OCI-LY1 (cell line): Measurements from ENCODE around the gene PACSIN2.

Experiments
- H2AFZ ChIP-seq: fragments of 200-600 bp; sonication (generic), shearing (Covaris generic); 2 replicates; pipeline ENCODE4 v1.6.0; 2014; ENCODE audit warnings: antibody characterized with exemption, mild to moderate bottlenecking, low read length
- H3F3A ChIP-seq: fragments of 200-600 bp; sonication (generic), shearing (Covaris generic); 2 replicates; pipeline ENCODE4 v1.6.0; 2014; ENCODE audit warnings: mild to moderate bottlenecking, antibody characterized with exemption, low read length, moderate library complexity; ENCODE audit not compliant: insufficient read depth
- H3K27ac ChIP-seq: fragments of 200-600 bp; sonication (generic); 2 replicates; pipeline ENCODE4 v1.5.1; 2014; ENCODE audit warnings: low read length, mixed run types, mild to moderate bottlenecking, low read depth; ENCODE audit not compliant: poor library complexity, severe bottlenecking
- H3K27me3 ChIP-seq: fragments of 200-600 bp; sonication (generic); 2 replicates; pipeline ENCODE4 v1.6.0; 2014; ENCODE audit warnings: antibody characterized with exemption, mild to moderate bottlenecking, low read length, moderate library complexity; ENCODE audit not compliant: insufficient read depth
- H3K36me3 ChIP-seq: fragments of 200-600 bp; sonication (generic); 2 replicates; pipeline ENCODE4 v1.6.1; 2014; ENCODE audit warnings: mild to moderate bottlenecking, antibody characterized with exemption, low read length, moderate library complexity, mixed read lengths; ENCODE audit not compliant: insufficient read depth
- H3K4me1 ChIP-seq: fragments of 200-600 bp; sonication (generic); 2 replicates; pipeline ENCODE4 v1.5.1; 2014; ENCODE audit warnings: mild to moderate bottlenecking, low read length, moderate library complexity; ENCODE audit not compliant: insufficient read depth, severe bottlenecking
- H3K4me2 ChIP-seq: fragments of 200-600 bp; sonication (generic), shearing (Covaris generic); 2 replicates; pipeline ENCODE4 v1.6.1; 2014; ENCODE audit warnings: low read length
- H3K4me3 ChIP-seq: fragments of 200-600 bp; sonication (generic); 2 replicates; pipeline ENCODE4 v1.5.1; 2014; ENCODE audit warnings: low read length, low read depth, mild to moderate bottlenecking, mixed read lengths; ENCODE audit not compliant: poor library complexity, severe bottlenecking
- H3K79me2 ChIP-seq: fragments of 200-600 bp; shearing (Covaris generic); 2 replicates; pipeline ENCODE4 v1.6.1; 2016; ENCODE audit warnings: mixed run types, low read length, mixed read lengths; ENCODE audit not compliant: insufficient read depth
- H3K9ac ChIP-seq: fragments of 200-600 bp; sonication (generic), shearing (Covaris generic); 2 replicates; pipeline ENCODE4 v1.6.1; 2014; ENCODE audit warnings: mild to moderate bottlenecking, low read length, mixed read lengths
- H3K9me2 ChIP-seq: fragments of 200-600 bp; sonication (generic), shearing (Covaris generic); 2 replicates; pipeline ENCODE4 v1.6.1; 2014; ENCODE audit warnings: low read depth, mild to moderate bottlenecking, low read length, mixed read lengths
- H3K9me3 ChIP-seq: fragments of 200-600 bp; shearing (Covaris generic); 2 replicates; pipeline ENCODE4 v1.6.1; 2014; ENCODE audit warnings: low read length, mixed read lengths
- H4K20me1 ChIP-seq: fragments of 200-600 bp; sonication (generic), shearing (Covaris generic); 2 replicates; pipeline ENCODE4 v1.6.0; 2016; ENCODE audit warnings: mild to moderate bottlenecking, low read length; ENCODE audit not compliant: insufficient read depth
- CTCF ChIP-seq: fragments of 200-600 bp; sonication (generic), shearing (Covaris generic); IDR thresholded peaks from 2 replicates; pipeline ENCODE4 v1.5.1; 2017; ENCODE audit warnings: mild to moderate bottlenecking, antibody characterized with exemption, low read length, moderate library complexity, mixed read lengths
- EZH2 ChIP-seq: fragments of 200-600 bp; sonication (generic), shearing (Covaris generic); IDR thresholded peaks from 2 replicates; pipeline ENCODE4 v1.8.0; 2017; ENCODE audit warnings: borderline replicate concordance, mixed run types, mild to moderate bottlenecking, antibody characterized with exemption, low read length, moderate library complexity, mixed read lengths

Gene PACSIN2

GRCh38 chr22:42928969-42929837 is 85.7 kb downstream of the PACSIN2 start:
- Histone ChIP-seq H3K36me3 (no peaks in the 10 kb centered on the region), H3K79me2 (no peaks in the 10 kb centered on the region), H3K4me1 (peaks cover 11% of the 10 kb centered on the region), H3K27ac (no peak overlapping the region), H3K4me2 (no peak overlapping the region), H3K9me2 (no peaks in the 10 kb centered on the region), H2AFZ (no peak overlapping the region), H3K9me3 (no peaks in the 10 kb centered on the region), H3F3A (no peaks in the 10 kb centered on the region), H3K4me3 (no peak overlapping the region), H3K9ac (no peak overlapping the region), H4K20me1 (peaks cover 3% of the 10 kb centered on the region; the same call in 1 of the 2 replicates), H3K27me3 (no peaks in the 10 kb centered on the region)
- TF ChIP-seq CTCF (no peak), EZH2 (no peak)

GRCh38 chr22:42927966-42928365 is 87.0 kb downstream of the PACSIN2 start:
- peaks cover 4% of the 10 kb centered on the region for H3K4me1 ChIP-seq
- no peak overlapping the region for H3K4me2 ChIP-seq
- no peak for TF ChIP-seq EZH2
- TF ChIP-seq CTCF = no peak
- H3K27ac ChIP-seq = no peak overlapping the region
- H3K9me2 ChIP-seq = no peaks in the 10 kb centered on the region
- H3K79me2 ChIP-seq = no peaks in the 10 kb centered on the region
- no peak overlapping the region for H3K4me3 ChIP-seq
- no peak overlapping the region for H2AFZ ChIP-seq
- no peaks in the 10 kb centered on the region for H3K9me3 ChIP-seq
- H3F3A ChIP-seq = no peaks in the 10 kb centered on the region
- no peaks in the 10 kb centered on the region for H3K27me3 ChIP-seq
- H4K20me1 ChIP-seq = peaks cover 3% of the 10 kb centered on the region; the same call in 1 of the 2 replicates
- no peaks in the 10 kb centered on the region for H3K36me3 ChIP-seq
- no peak overlapping the region for H3K9ac ChIP-seq

- no peak overlapping the region for H3K9ac ChIP-seq
- H2AFZ ChIP-seq = no peak overlapping the region
Measured at GRCh38 chr22:42926768-42927167, 88.2 kb downstream of the PACSIN2 start.

More at GRCh38 chr22:42926768-42927167, 88.2 kb downstream of the PACSIN2 start:
- no peaks in the 10 kb centered on the region for H3K79me2 ChIP-seq
- H4K20me1 ChIP-seq = peaks cover 3% of the 10 kb centered on the region; the same call in 1 of the 2 replicates
- H3K36me3 ChIP-seq = no peaks in the 10 kb centered on the region
- no peak overlapping the region for H3K4me3 ChIP-seq
- peaks cover 3% of the 10 kb centered on the region for H3K4me1 ChIP-seq
- H3K27ac ChIP-seq = no peak overlapping the region
- H3F3A ChIP-seq = no peaks in the 10 kb centered on the region
- TF ChIP-seq CTCF (no peak), EZH2 (no peak)
- H3K9me3 ChIP-seq = no peaks in the 10 kb centered on the region
- H3K9me2 ChIP-seq = no peaks in the 10 kb centered on the region
- no peak overlapping the region for H3K4me2 ChIP-seq
- no peaks in the 10 kb centered on the region for H3K27me3 ChIP-seq
